Parathyroid adenoma (tissue), 2 donors: ENCODE data around the gene PBXIP1.
A peak's percentile ranks its signal among the peaks of the same experiment; 100 is the strongest.

Source experiments
- H2AFZ ChIP-seq: fragments of 300-600 bp; sonication (generic); one replicate; pipeline ENCODE4 v1.7.0; 2017; ENCODE audit warnings: antibody characterized with exemption, mild to moderate bottlenecking
- H3K27ac ChIP-seq: fragments of 300-600 bp; sonication (generic); one replicate; pipeline ENCODE4 v1.7.0; 2017
- H3K27me3 ChIP-seq: fragments of 300-600 bp; sonication (generic); one replicate; pipeline ENCODE4 v1.7.0; 2017; ENCODE audit warnings: low read length; ENCODE audit not compliant: control insufficient read depth, insufficient read depth
- H3K36me3 ChIP-seq: fragments of 300-600 bp; sonication (generic); one replicate; pipeline ENCODE4 v1.7.0; 2017; ENCODE audit warnings: low read length; ENCODE audit not compliant: control insufficient read depth, insufficient read depth
- H3K4me1 ChIP-seq: fragments of 300-600 bp; sonication (generic); one replicate; pipeline ENCODE4 v1.7.0; 2017; ENCODE audit warnings: control low read depth
- H3K4me2 ChIP-seq: fragments of 300-600 bp; sonication (generic); one replicate; pipeline ENCODE4 v1.7.0; 2017; ENCODE audit warnings: low read length
- H3K4me3 ChIP-seq: fragments of 300-600 bp; sonication (generic); one replicate; pipeline ENCODE4 v1.7.0; 2017; ENCODE audit warnings: low read depth, low read length
- H3K79me2 ChIP-seq: fragments of 300-600 bp; sonication (generic); one replicate; pipeline ENCODE4 v1.7.0; 2017; ENCODE audit warnings: control low read depth
- H3K9ac ChIP-seq: fragments of 300-600 bp; sonication (generic); one replicate; pipeline ENCODE4 v1.7.0; 2017; ENCODE audit warnings: mild to moderate bottlenecking
- H3K9me3 ChIP-seq: fragments of 300-600 bp; sonication (generic); one replicate; pipeline ENCODE4 v1.7.0; 2017; ENCODE audit warnings: low read length; ENCODE audit not compliant: control insufficient read depth
- TF ChIP-seq, protein P1 (sequence below): fragments of 300-600 bp; sonication (generic); IDR thresholded peaks from one replicate; pipeline ENCODE4 v1.7.0; 2017; ENCODE audit warnings: antibody characterized with exemption, mild to moderate bottlenecking
- donor health status: primary hyperparathyroidism.

Gene PBXIP1

DNA sequence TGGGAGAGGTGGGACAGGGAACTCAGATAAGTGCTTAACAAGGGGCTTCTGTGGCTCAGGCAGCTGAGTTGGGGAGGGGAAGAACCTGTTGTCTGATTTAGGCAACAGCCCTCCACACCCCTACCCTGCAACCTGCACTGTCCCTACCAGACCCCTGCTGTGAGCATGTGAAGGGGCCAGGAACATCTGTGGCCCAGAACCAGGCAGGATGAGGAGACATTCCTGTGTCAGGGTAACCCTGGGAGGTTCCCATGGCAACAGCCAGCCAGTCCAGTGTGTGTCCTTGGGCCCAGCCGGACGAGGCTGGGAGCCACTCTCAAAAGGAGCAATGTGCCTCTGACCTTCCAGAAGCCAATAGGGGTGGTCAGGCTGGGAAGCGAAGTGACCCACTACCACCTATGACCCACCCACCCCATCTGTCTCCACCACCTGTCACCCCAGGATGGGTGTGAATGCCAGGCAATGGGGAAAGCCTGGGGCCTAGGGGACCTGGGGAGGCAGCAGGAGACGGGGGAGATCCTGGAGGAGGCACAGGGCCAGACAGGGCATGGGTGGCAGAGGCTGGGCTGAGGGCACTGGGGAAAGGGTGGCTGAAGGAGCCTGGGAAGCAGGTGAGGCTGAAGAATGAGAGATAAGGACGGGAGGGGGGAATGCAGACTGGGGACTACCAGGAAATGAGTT is 14.4 kb downstream of the PBXIP1 start:
- H3K36me3 ChIP-seq: no peaks in the 10 kb centered on the region
- no peak overlapping the region for H3K4me2 ChIP-seq
- TF ChIP-seq, protein P1, sequence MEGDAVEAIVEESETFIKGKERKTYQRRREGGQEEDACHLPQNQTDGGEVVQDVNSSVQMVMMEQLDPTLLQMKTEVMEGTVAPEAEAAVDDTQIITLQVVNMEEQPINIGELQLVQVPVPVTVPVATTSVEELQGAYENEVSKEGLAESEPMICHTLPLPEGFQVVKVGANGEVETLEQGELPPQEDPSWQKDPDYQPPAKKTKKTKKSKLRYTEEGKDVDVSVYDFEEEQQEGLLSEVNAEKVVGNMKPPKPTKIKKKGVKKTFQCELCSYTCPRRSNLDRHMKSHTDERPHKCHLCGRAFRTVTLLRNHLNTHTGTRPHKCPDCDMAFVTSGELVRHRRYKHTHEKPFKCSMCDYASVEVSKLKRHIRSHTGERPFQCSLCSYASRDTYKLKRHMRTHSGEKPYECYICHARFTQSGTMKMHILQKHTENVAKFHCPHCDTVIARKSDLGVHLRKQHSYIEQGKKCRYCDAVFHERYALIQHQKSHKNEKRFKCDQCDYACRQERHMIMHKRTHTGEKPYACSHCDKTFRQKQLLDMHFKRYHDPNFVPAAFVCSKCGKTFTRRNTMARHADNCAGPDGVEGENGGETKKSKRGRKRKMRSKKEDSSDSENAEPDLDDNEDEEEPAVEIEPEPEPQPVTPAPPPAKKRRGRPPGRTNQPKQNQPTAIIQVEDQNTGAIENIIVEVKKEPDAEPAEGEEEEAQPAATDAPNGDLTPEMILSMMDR: no peak
- H3K27ac ChIP-seq: peak overlapping the region; percentile 37
- H3K27me3 ChIP-seq: no peaks in the 10 kb centered on the region
- H3K4me1 ChIP-seq: peaks cover 27% of the 10 kb centered on the region
- no peaks in the 10 kb centered on the region for H3K79me2 ChIP-seq
- no peak overlapping the region for H3K4me3 ChIP-seq
- H3K9ac ChIP-seq: no peak overlapping the region
- no peaks in the 10 kb centered on the region for H3K9me3 ChIP-seq
- peak overlapping the region; percentile 69 for H2AFZ ChIP-seq

DNA sequence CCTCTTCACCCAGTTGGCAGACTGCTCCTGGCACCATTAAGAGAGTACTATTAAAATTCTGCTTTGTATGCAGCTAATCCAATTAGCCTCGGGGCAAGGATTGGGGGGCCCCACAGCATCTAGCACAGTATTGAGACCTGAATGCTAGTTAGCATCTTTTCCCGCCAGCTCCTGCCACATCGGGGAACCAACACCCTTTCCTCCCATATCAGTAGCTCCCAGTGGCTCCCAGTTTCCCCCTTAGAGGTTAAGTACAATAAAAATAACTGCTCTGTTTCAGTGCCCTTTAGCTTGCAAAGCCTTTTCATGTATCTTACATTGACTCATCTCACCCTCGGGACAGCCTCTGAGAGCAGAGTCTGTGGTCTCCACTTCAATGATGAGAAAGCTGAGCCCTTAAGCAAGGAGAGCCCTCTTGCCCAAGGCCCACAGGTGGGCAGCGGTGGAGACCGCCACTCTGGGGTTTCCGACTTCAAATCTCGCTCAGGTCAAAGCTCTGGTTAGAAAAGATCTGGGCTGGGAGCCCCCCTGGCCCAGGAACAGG is 15.2 kb downstream of the PBXIP1 start:
- H3K4me3 ChIP-seq: no peak overlapping the region
- H3K27me3 ChIP-seq: no peaks in the 10 kb centered on the region
- no peak overlapping the region for H3K9ac ChIP-seq
- H3K36me3 ChIP-seq: no peaks in the 10 kb centered on the region
- peaks cover 31% of the 10 kb centered on the region for H3K4me1 ChIP-seq
- H3K27ac ChIP-seq: peak overlapping the region; percentile 37
- no peaks in the 10 kb centered on the region for H3K9me3 ChIP-seq
- TF ChIP-seq, protein P1: no peak
- H3K4me2 ChIP-seq: no peak overlapping the region
- no peaks in the 10 kb centered on the region for H3K79me2 ChIP-seq
- peak overlapping the region; percentile 69 for H2AFZ ChIP-seq

DNA sequence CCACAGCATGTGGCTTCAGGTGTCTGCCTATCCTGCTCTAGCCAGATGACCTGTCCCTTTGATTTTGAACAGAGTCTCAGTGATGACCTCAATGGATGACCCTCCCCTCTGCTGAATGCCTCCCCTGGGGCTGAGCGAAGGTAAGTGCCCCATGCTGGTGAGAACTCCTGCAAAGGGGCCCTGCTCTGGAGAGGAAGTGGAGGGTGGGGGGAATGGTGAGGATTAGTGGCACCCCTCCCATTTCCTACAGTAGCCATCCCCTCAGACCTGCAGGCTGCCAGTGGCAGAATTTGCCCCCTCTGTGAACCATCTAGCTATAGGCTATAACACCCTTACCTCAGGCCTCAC is 15.7 kb downstream of the PBXIP1 start:
- no peak overlapping the region for H3K9ac ChIP-seq
- H3K4me1 ChIP-seq: peaks cover 32% of the 10 kb centered on the region
- no peaks in the 10 kb centered on the region for H3K27me3 ChIP-seq
- no peak overlapping the region for H3K4me3 ChIP-seq
- H3K27ac ChIP-seq: no peak overlapping the region
- TF ChIP-seq, protein P1: no peak
- H3K79me2 ChIP-seq: no peaks in the 10 kb centered on the region
- no peak overlapping the region for H3K4me2 ChIP-seq
- no peaks in the 10 kb centered on the region for H3K36me3 ChIP-seq
- no peaks in the 10 kb centered on the region for H3K9me3 ChIP-seq
- no peak overlapping the region for H2AFZ ChIP-seq

DNA sequence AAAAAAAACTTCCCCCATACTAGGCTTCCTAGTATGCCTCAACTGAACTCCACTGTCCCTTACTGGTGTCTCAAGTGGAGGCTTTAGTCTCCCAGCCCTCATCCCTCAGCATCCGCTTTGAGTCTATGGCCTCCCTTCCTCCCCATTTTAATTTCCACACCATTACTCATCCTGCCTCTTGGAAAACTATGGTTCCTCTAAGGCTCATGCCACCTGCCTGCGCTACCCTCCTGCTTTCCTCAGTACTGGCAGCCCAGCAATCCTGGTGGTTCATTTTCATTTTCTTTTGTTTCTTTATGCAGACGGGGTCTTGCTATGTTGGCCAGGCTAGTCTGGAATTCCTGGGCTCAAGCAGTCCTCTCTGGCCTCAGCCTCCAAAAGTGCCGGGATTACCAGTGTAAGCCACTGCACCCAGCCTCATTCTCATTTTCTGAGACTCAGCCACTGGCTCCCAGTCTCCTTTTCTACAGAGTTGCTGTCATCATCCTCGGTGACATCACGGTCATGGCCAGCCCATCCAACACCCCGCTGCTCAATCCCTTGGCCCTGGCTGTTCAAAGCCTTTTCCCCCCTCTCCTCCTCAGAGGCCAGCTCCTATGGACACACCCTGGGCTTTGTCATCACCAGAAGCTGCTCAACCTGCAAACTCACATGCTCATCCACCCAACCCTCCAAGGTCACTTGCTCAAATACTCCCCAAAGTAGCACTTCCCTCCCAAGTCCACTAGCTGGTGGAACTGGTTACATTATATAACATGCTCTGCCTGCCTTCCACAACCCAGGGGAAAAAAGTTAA is 17.1 kb downstream of the PBXIP1 start:
- Histone ChIP-seq H3K4me3 (no peak overlapping the region), H3K79me2 (no peaks in the 10 kb centered on the region), H3K9me3 (no peaks in the 10 kb centered on the region), H3K4me2 (no peak overlapping the region), H3K27me3 (no peaks in the 10 kb centered on the region), H2AFZ (no peak overlapping the region), H3K27ac (peak overlapping the region; percentile 4), H3K9ac (no peak overlapping the region), H3K36me3 (no peaks in the 10 kb centered on the region), H3K4me1 (peaks cover 25% of the 10 kb centered on the region)
- TF ChIP-seq, protein P1: no peak
